ENCODE data around the gene SMIM1.
"Not testable (repeated sequence)": the region's sequence is repeated elsewhere in the genome, so short reads cannot be mapped to it uniquely, and the experiment has no call there.

Gene SMIM1

GRCh38 chr1:3736131-3736561 is 36.4 kb upstream of the SMIM1 start:
- in situ Hi-C loops (cut with MboI; ENCODE audit: low sequenced_read_pairs), result no loop called here

- in situ Hi-C loops (cut with MboI; ENCODE audit: low sequenced_read_pairs), result no loop called here
Observed at GRCh38 chr1:3736708-3737107, 35.8 kb upstream of the SMIM1 start.

- in situ Hi-C loops (cut with MboI; ENCODE audit: low sequenced_read_pairs), result no loop called here
Observed at GRCh38 chr1:3738943-3739342, 33.6 kb upstream of the SMIM1 start.

GRCh38 chr1:3740042-3740441 is 32.5 kb upstream of the SMIM1 start:
- in situ Hi-C loops (cut with MboI; ENCODE audit: low sequenced_read_pairs), result no loop called here

- in situ Hi-C loops (cut with MboI; ENCODE audit: low sequenced_read_pairs), result no loop called here
Observed at GRCh38 chr1:3740752-3741151, 31.8 kb upstream of the SMIM1 start.

- in situ Hi-C loops (cut with MboI; ENCODE audit: low sequenced_read_pairs), result no loop called here
Observed at GRCh38 chr1:3741566-3742438, 30.7 kb upstream of the SMIM1 start.

GRCh38 chr1:3742439-3743298 is 29.9 kb upstream of the SMIM1 start:
- in situ Hi-C loops (cut with MboI; ENCODE audit: low sequenced_read_pairs), result no loop called here

- in situ Hi-C loops (cut with MboI; ENCODE audit: low sequenced_read_pairs), result no loop called here
Observed at GRCh38 chr1:3743421-3743820, 29.1 kb upstream of the SMIM1 start.

GRCh38 chr1:3743826-3744225 is 28.7 kb upstream of the SMIM1 start:
- in situ Hi-C loops (cut with MboI; ENCODE audit: low sequenced_read_pairs), result no loop called here

GRCh38 chr1:3744646-3745045 is 27.9 kb upstream of the SMIM1 start:
- in situ Hi-C loops (cut with MboI; ENCODE audit: low sequenced_read_pairs), result no loop called here

- in situ Hi-C loops (cut with MboI; ENCODE audit: low sequenced_read_pairs), result no loop called here
Observed at GRCh38 chr1:3745071-3745470, 27.5 kb upstream of the SMIM1 start.

- in situ Hi-C loops (cut with MboI; ENCODE audit: low sequenced_read_pairs), result no loop called here
Observed at GRCh38 chr1:3745590-3746381, 26.8 kb upstream of the SMIM1 start.

GRCh38 chr1:3746389-3746829 is 26.1 kb upstream of the SMIM1 start:
- in situ Hi-C loops (cut with MboI; ENCODE audit: low sequenced_read_pairs), result no loop called here

- in situ Hi-C loops (cut with MboI; ENCODE audit: low sequenced_read_pairs), result no loop called here
Observed at GRCh38 chr1:3746830-3747521, 25.6 kb upstream of the SMIM1 start.

- in situ Hi-C loops (cut with MboI; ENCODE audit: low sequenced_read_pairs), result no loop called here
Observed at GRCh38 chr1:3747522-3747848, 25.1 kb upstream of the SMIM1 start.

- in situ Hi-C loops (cut with MboI; ENCODE audit: low sequenced_read_pairs), result no loop called here
Observed at GRCh38 chr1:3747903-3748302, 24.6 kb upstream of the SMIM1 start.

- in situ Hi-C loops (cut with MboI; ENCODE audit: low sequenced_read_pairs), result not testable (repeated sequence)
Observed at GRCh38 chr1:3748316-3748900, 24.1 kb upstream of the SMIM1 start.

GRCh38 chr1:3749512-3749911 is 23.0 kb upstream of the SMIM1 start:
- in situ Hi-C loops (cut with MboI; ENCODE audit: low sequenced_read_pairs), result no loop called here

- in situ Hi-C loops (cut with MboI; ENCODE audit: low sequenced_read_pairs), result no loop called here
Observed at GRCh38 chr1:3750741-3751140, 21.8 kb upstream of the SMIM1 start.

GRCh38 chr1:3752400-3752945 is 20.1 kb upstream of the SMIM1 start, which contains the start of gene CCDC27:
CCDC27 (plus strand) TSS chr1:3752450; CDS start chr1:3752482, 32 bp downstream.
- in situ Hi-C loops (cut with MboI; ENCODE audit: low sequenced_read_pairs), result no loop called here
